SK-N-SH (cell line): ENCODE data around the gene TP63. TPM values are rescaled to one million over a fixed set of nuclear protein-coding genes. Genes with fewer than 3 reads are reported as not detected.

Source experiments
- CTCF ChIA-PET: fragments of 300-600, 350-600 bp; formaldehyde crosslinking; extraction: SDS; loops from one replicate; lab custom pipeline; 2021; lab: Yijun Ruan, JAX
- POLR2A ChIA-PET: fragments of 350-600 bp; sonication (Branson Sonifier 250); formaldehyde crosslinking; extraction: SDS; loops from one replicate; lab custom pipeline; 2020; ENCODE audit warnings: antibody characterized with exemption, inconsistent platforms; lab: Yijun Ruan, JAX
- DNase-seq: peaks from one replicate; pipeline ENCODE4 v3.0.0; 2012
- H2AFZ ChIP-seq: fragments of 200-600 bp; sonication (generic); 2 replicates; pipeline ENCODE4 v1.8.1; 2016; ENCODE audit warnings: antibody characterized with exemption, mild to moderate bottlenecking, low read depth
- H3F3A ChIP-seq: fragments of 200-600 bp; sonication (generic); replicated peaks from 2 replicates; pipeline ENCODE3; 2016; ENCODE audit warnings: antibody characterized with exemption, mild to moderate bottlenecking; ENCODE audit not compliant: insufficient read depth
- H3K27ac ChIP-seq, 2 experiments: fragments of 200-500 bp in 1 of 2; fragments of 200-600 bp in 1 of 2; sonication (Bioruptor generic) in 1 of 2; sonication (generic), shearing (Covaris generic) in 1 of 2; 2 replicates each; pipeline versions ENCODE4 v1.5.1 to v1.6.1; 2014 to 2016; ENCODE audit warnings: low read depth in 2 of 2, inconsistent platforms in 1 of 2, low read length in 1 of 2, mild to moderate bottlenecking in 1 of 2, mixed read lengths in 1 of 2
- H3K27me3 ChIP-seq: fragments of 200-600 bp; sonication (generic), shearing (Covaris generic); 2 replicates; pipeline ENCODE4 v1.6.1; 2016; ENCODE audit warnings: mixed run types; ENCODE audit not compliant: insufficient read depth
- H3K36me3 ChIP-seq, 2 experiments: fragments of 200-500 bp in 1 of 2; fragments of 200-600 bp in 1 of 2; sonication (Bioruptor generic) in 1 of 2; sonication (generic) in 1 of 2; replicated peaks in 1 of 2; 2 replicates each; pipeline versions ENCODE3 to v1.5.1; 2014 to 2016; ENCODE audit warnings: low read length in 1 of 2, mild to moderate bottlenecking in 1 of 2; ENCODE audit not compliant: insufficient read depth in 2 of 2, control insufficient read depth in 1 of 2
- H3K4me1 ChIP-seq, 2 experiments: fragments of 200-500 bp in 1 of 2; fragments of 200-600 bp in 1 of 2; sonication (Bioruptor generic) in 1 of 2; sonication (generic), shearing (Covaris generic) in 1 of 2; 2 replicates each; pipeline versions ENCODE4 v1.5.1 to v1.6.1; 2014 to 2016; ENCODE audit warnings: low read depth in 1 of 2, low read length in 1 of 2, mixed run types in 1 of 2; ENCODE audit not compliant: insufficient read depth in 2 of 2, control insufficient read depth in 1 of 2
- H3K4me2 ChIP-seq: fragments of 200-600 bp; sonication (generic), shearing (Covaris generic); 2 replicates; pipeline ENCODE4 v1.6.1; 2017; ENCODE audit warnings: mixed run types
- H3K4me3 ChIP-seq, 2 experiments: fragments of 200-500 bp in 1 of 2; fragments of 200-600 bp in 1 of 2; sonication (Bioruptor generic) in 1 of 2; sonication (generic), shearing (Covaris generic) in 1 of 2; 2 replicates each; pipeline versions ENCODE4 v1.5.1 to v1.8.1; 2014 to 2016; ENCODE audit warnings: low read depth in 2 of 2, inconsistent platforms in 1 of 2, low read length in 1 of 2, mild to moderate bottlenecking in 1 of 2, mixed read lengths in 1 of 2, moderate library complexity in 1 of 2
- H3K79me2 ChIP-seq: fragments of 200-600 bp; sonication (generic); 2 replicates; pipeline ENCODE4 v1.8.1; 2017; ENCODE audit warnings: mild to moderate bottlenecking; ENCODE audit not compliant: insufficient read depth
- H3K9ac ChIP-seq: fragments of 200-600 bp; sonication (generic); 2 replicates; pipeline ENCODE4 v1.6.1; 2017; ENCODE audit warnings: mixed run types
- H3K9me2 ChIP-seq: fragments of 200-600 bp; sonication (generic); 2 replicates; pipeline ENCODE4 v1.6.1; 2017; ENCODE audit warnings: mixed run types
- H3K9me3 ChIP-seq: fragments of 200-600 bp; sonication (generic); 2 replicates; pipeline ENCODE4 v1.6.1; 2017; ENCODE audit warnings: mixed run types, mild to moderate bottlenecking, moderate library complexity
- H4K20me1 ChIP-seq: fragments of 200-600 bp; sonication (generic); 2 replicates; pipeline ENCODE4 v1.6.1; 2017; ENCODE audit warnings: mild to moderate bottlenecking, mixed run types; ENCODE audit not compliant: insufficient read depth
- CHD2 ChIP-seq: fragments of 150-350 bp; IDR thresholded peaks from 2 replicates; pipeline ENCODE4 v1.6.1; 2018; ENCODE audit warnings: low read length; ENCODE audit not compliant: partially characterized antibody
- ELF1 ChIP-seq: IDR thresholded peaks from 2 replicates; pipeline ENCODE4 v1.4.0; 2012
- EZH2phosphoT487 ChIP-seq: fragments of 200-600 bp; sonication (generic); IDR thresholded peaks from 2 replicates; pipeline ENCODE4 v1.6.1; 2017; ENCODE audit warnings: low read depth, mixed run types, mild to moderate bottlenecking, antibody characterized with exemption, moderate library complexity, borderline replicate concordance
- FOSL2 ChIP-seq: IDR thresholded peaks from 2 replicates; pipeline ENCODE4 v1.4.0; 2012; ENCODE audit warnings: low read depth, mild to moderate bottlenecking, moderate library complexity, borderline replicate concordance
- FOXM1 ChIP-seq: IDR thresholded peaks from 2 replicates; pipeline ENCODE4 v1.4.0; 2012; ENCODE audit warnings: low read depth, mild to moderate bottlenecking
- GATA2 ChIP-seq: sonication (generic); formaldehyde crosslinking; IDR thresholded peaks from 2 replicates; pipeline ENCODE4 v1.5.0; 2020; ENCODE audit warnings: mild to moderate bottlenecking, missing genetic modification reagents
- JUND ChIP-seq: IDR thresholded peaks from 2 replicates; pipeline ENCODE4 v1.4.0; 2012
- NFIC ChIP-seq: IDR thresholded peaks from 2 replicates; pipeline ENCODE4 v1.4.0; 2012; ENCODE audit warnings: borderline replicate concordance
- NRF1 ChIP-seq: IDR thresholded peaks from 2 replicates; pipeline ENCODE4 v1.6.1; 2012; ENCODE audit warnings: low read depth, mild to moderate bottlenecking, low read length
- RAD21 ChIP-seq: IDR thresholded peaks from 2 replicates; pipeline ENCODE4 v1.6.1; 2012; ENCODE audit warnings: mild to moderate bottlenecking, low read length
- RCOR1 ChIP-seq: fragments of 150-350 bp; IDR thresholded peaks from 2 replicates; pipeline ENCODE4 v1.6.1; 2017; ENCODE audit warnings: antibody characterized with exemption, low read length
- RXRA ChIP-seq: IDR thresholded peaks from 2 replicates; pipeline ENCODE4 v1.4.0; 2012; ENCODE audit warnings: low read depth, mild to moderate bottlenecking, borderline replicate concordance
- SIN3A ChIP-seq: IDR thresholded peaks from 2 replicates; pipeline ENCODE4 v1.6.1; 2012; ENCODE audit warnings: low read depth, mild to moderate bottlenecking, low read length, moderate library complexity, borderline replicate concordance
- SMC3 ChIP-seq: IDR thresholded peaks from 2 replicates; pipeline ENCODE4 v1.6.1; 2012; ENCODE audit warnings: low read depth, low read length, improper control_type of control experiment
- WGBS: methylation state at CpG from one replicate; pipeline ENCODE4 v1.1.6; 2017; ENCODE audit warnings: low lambda C conversion rate; 5-methylcytosine and 5-hydroxymethylcytosine counted together
- polyA plus RNA-seq, 3 experiments: library from polyadenylated mRNA; depleted of rRNA; stranded (reverse); fragments of >200 nt; gene quantifications; 2 replicates each; pipeline ENCODE4 v1.2.3, GENCODE V29; 2012
- TF ChIP-seq, protein P1 (sequence below): IDR thresholded peaks from 2 replicates; pipeline ENCODE4; 2012
- TF ChIP-seq, protein P2 (sequence below): fragments of 200-600 bp; sonication (generic); IDR thresholded peaks from 2 replicates; pipeline ENCODE4 v1.6.1; 2017; ENCODE audit warnings: antibody characterized with exemption, mild to moderate bottlenecking, moderate library complexity
- TF ChIP-seq, protein P3 (sequence below): fragments of 150-350 bp; IDR thresholded peaks from 2 replicates; pipeline ENCODE4 v1.6.1; 2017; ENCODE audit warnings: antibody characterized with exemption, low read length, low read depth, borderline replicate concordance
- TF ChIP-seq, protein P4 (sequence below): IDR thresholded peaks from 2 replicates; pipeline ENCODE4 v1.4.0; 2012; ENCODE audit warnings: low read depth, borderline replicate concordance

Gene TP63
- polyA plus RNA-seq, 1 of the 3 experiments (the other 2 are of a cell fraction), result not detected

DNA sequence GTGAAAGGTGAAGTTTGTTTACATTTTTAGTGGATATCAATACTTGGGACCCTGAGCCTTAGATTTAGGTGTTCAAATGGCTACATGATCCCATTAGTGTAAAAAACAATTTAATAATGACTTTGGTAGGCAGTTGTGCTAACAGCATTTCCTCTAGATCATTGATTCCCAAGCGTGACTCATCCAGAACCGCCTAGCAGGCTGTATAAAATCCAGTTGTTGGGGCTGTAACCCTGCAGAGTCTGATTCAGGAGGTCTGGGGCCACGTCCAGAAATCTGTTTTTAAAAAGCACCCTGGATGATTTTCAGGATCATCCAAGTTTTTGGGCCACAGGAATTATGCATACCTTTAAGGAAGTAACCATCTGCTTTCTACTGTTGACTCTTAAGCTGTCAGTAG, 156.4 kb downstream of the TP63 start:
- ChIA-PET CTCF (no interaction called here), POLR2A (no interaction called here)
- H3K4me3 ChIP-seq, result no peak overlapping the region
- H3K4me2 ChIP-seq, result no peak overlapping the region
- DNase-seq, result no peak
- H2AFZ ChIP-seq, result no peak overlapping the region
- H4K20me1 ChIP-seq, result no peaks in the 10 kb centered on the region
- no peaks in the 10 kb centered on the region for H3K79me2 ChIP-seq
- TF ChIP-seq SMC3, result no peak
- TF ChIP-seq RAD21, result no peak
- TF ChIP-seq, protein P1, sequence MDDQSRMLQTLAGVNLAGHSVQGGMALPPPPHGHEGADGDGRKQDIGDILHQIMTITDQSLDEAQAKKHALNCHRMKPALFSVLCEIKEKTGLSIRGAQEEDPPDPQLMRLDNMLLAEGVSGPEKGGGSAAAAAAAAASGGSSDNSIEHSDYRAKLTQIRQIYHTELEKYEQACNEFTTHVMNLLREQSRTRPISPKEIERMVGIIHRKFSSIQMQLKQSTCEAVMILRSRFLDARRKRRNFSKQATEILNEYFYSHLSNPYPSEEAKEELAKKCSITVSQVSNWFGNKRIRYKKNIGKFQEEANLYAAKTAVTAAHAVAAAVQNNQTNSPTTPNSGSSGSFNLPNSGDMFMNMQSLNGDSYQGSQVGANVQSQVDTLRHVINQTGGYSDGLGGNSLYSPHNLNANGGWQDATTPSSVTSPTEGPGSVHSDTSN, result no peak
- TF ChIP-seq, protein P2, sequence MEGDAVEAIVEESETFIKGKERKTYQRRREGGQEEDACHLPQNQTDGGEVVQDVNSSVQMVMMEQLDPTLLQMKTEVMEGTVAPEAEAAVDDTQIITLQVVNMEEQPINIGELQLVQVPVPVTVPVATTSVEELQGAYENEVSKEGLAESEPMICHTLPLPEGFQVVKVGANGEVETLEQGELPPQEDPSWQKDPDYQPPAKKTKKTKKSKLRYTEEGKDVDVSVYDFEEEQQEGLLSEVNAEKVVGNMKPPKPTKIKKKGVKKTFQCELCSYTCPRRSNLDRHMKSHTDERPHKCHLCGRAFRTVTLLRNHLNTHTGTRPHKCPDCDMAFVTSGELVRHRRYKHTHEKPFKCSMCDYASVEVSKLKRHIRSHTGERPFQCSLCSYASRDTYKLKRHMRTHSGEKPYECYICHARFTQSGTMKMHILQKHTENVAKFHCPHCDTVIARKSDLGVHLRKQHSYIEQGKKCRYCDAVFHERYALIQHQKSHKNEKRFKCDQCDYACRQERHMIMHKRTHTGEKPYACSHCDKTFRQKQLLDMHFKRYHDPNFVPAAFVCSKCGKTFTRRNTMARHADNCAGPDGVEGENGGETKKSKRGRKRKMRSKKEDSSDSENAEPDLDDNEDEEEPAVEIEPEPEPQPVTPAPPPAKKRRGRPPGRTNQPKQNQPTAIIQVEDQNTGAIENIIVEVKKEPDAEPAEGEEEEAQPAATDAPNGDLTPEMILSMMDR, result no peak
- no peak for TF ChIP-seq GATA2 (CRISPR knock-in tag)
- H3K9me3 ChIP-seq, result no peaks in the 10 kb centered on the region
- H3K9me2 ChIP-seq, result no peaks in the 10 kb centered on the region
- WGBS, result 0% methylated on average over 3 of the region's 3 CpGs
- no peaks in the 10 kb centered on the region for H3K36me3 ChIP-seq
- H3K27me3 ChIP-seq, result no peaks in the 10 kb centered on the region; the same call in 1 of the 2 replicates
- no peak overlapping the region for H3K27ac ChIP-seq
- H3F3A ChIP-seq, result no peaks in the 10 kb centered on the region
- no peaks in the 10 kb centered on the region for H3K4me1 ChIP-seq
- H3K9ac ChIP-seq, result no peak overlapping the region

DNA sequence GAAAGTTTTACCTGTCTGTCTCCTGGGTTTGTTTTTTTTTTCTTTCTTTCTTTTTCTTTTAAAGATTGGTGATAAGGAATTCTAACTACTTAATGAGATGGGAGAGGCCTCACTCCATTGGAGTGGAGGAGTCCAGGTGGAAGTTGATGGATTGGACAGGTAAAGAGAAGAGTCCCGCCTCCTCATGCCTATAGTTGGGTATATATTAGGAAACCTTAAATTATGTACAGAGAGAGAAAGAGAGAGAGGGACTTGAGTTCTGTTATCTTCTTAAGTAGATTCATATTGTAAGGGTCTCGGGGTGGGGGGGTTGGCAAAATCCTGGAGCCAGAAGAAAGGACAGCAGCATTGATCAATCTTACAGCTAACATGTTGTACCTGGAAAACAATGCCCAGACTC, 158.2 kb downstream of the TP63 start:
- H3F3A ChIP-seq, result no peaks in the 10 kb centered on the region
- TF ChIP-seq, protein P3, sequence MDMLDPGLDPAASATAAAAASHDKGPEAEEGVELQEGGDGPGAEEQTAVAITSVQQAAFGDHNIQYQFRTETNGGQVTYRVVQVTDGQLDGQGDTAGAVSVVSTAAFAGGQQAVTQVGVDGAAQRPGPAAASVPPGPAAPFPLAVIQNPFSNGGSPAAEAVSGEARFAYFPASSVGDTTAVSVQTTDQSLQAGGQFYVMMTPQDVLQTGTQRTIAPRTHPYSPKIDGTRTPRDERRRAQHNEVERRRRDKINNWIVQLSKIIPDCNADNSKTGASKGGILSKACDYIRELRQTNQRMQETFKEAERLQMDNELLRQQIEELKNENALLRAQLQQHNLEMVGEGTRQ, result no peak
- TF ChIP-seq SMC3 (no peak), CHD2 (no peak), RAD21 (no peak), EZH2phosphoT487 (no peak), JUND (no peak), RXRA (no peak), NFIC (no peak), FOSL2 (no peak), FOXM1 (no peak), SIN3A (no peak), RCOR1 (no peak), ELF1 (no peak), NRF1 (no peak)
- TF ChIP-seq, protein P2, result no peak
- TF ChIP-seq, protein P4, sequence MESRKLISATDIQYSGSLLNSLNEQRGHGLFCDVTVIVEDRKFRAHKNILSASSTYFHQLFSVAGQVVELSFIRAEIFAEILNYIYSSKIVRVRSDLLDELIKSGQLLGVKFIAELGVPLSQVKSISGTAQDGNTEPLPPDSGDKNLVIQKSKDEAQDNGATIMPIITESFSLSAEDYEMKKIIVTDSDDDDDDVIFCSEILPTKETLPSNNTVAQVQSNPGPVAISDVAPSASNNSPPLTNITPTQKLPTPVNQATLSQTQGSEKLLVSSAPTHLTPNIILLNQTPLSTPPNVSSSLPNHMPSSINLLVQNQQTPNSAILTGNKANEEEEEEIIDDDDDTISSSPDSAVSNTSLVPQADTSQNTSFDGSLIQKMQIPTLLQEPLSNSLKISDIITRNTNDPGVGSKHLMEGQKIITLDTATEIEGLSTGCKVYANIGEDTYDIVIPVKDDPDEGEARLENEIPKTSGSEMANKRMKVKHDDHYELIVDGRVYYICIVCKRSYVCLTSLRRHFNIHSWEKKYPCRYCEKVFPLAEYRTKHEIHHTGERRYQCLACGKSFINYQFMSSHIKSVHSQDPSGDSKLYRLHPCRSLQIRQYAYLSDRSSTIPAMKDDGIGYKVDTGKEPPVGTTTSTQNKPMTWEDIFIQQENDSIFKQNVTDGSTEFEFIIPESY, result no peak
- TF ChIP-seq, all 33 proteins: peak for 0
- no peaks in the 10 kb centered on the region for H4K20me1 ChIP-seq
- no peak overlapping the region for H3K9ac ChIP-seq
- H3K79me2 ChIP-seq, result no peaks in the 10 kb centered on the region
- no peak overlapping the region for H3K4me2 ChIP-seq
- no peaks in the 10 kb centered on the region for H3K9me3 ChIP-seq
- ChIA-PET POLR2A (no interaction called here), CTCF (no interaction called here)
- no peaks in the 10 kb centered on the region for H3K36me3 ChIP-seq
- WGBS, result 7% methylated on average over 2 of the region's 2 CpGs
- H2AFZ ChIP-seq, result no peak overlapping the region
- no peaks in the 10 kb centered on the region for H3K4me1 ChIP-seq
- H3K9me2 ChIP-seq, result no peaks in the 10 kb centered on the region
- DNase-seq, result no peak
- no peaks in the 10 kb centered on the region; the same call in 1 of the 2 replicates for H3K27me3 ChIP-seq
- no peak overlapping the region for H3K27ac ChIP-seq
- H3K4me3 ChIP-seq, result no peak overlapping the region
